BJ (cell line): ENCODE measurements around the gene NDFIP2. TPM values are rescaled to one million over a fixed set of nuclear protein-coding genes. Genes with fewer than 3 reads are reported as not detected.

Experiments
- CTCF ChIA-PET: fragments of 350-600 bp; formaldehyde crosslinking; extraction: SDS; loops from one replicate; lab custom pipeline; 2021; ENCODE audit warnings: antibody characterized with exemption, inconsistent platforms; lab: Yijun Ruan, JAX
- POLR2A ChIA-PET: fragments of 300-600 bp; sonication (Branson Sonifier 250); formaldehyde crosslinking; extraction: SDS; loops from one replicate; lab custom pipeline; 2021; ENCODE audit warnings: antibody characterized with exemption; lab: Charles Lee
- DNase-seq: peaks from one replicate; pipeline ENCODE4 v3.0.0-alpha.2; 2011; ENCODE audit warnings: low read depth
- H3K27me3 ChIP-seq: 2 replicates; pipeline ENCODE4 v1.6.0; 2011; ENCODE audit warnings: low read length; ENCODE audit not compliant: control insufficient read depth, insufficient read depth
- H3K36me3 ChIP-seq: 2 replicates; pipeline ENCODE4 v1.5.1; 2011; ENCODE audit warnings: low read length; ENCODE audit not compliant: control insufficient read depth, insufficient read depth
- H3K4me3 ChIP-seq: 2 replicates; pipeline ENCODE4 v1.5.1; 2011; ENCODE audit warnings: low read depth, mild to moderate bottlenecking, control low read depth, low read length
- CTCF ChIP-seq: IDR thresholded peaks from 2 replicates; pipeline ENCODE4 v1.5.1; 2011; ENCODE audit warnings: low read depth, mild to moderate bottlenecking, control low read depth, inconsistent platforms, low read length, moderate library complexity; ENCODE audit not compliant: insufficient read depth
- polyA plus RNA-seq: library from polyadenylated mRNA; depleted of rRNA; stranded (reverse); fragments of >200 nt; gene quantifications from 2 replicates; pipeline ENCODE4 v1.2.3, GENCODE V29; 2011

NDFIP2 gene
- polyA plus RNA-seq, 1 experiment, result 53.8 TPM

- no peak for TF ChIP-seq CTCF
- DNase-seq, result no peak
- CTCF ChIA-PET, result no interaction called here
- no peak overlapping the region for H3K4me3 ChIP-seq
- no peaks in the 10 kb centered on the region for H3K27me3 ChIP-seq
- H3K36me3 ChIP-seq, result no peaks in the 10 kb centered on the region
- POLR2A ChIA-PET, result no interaction called here
Observed at GRCh38 chr13:79549355-79550106, 68.6 kb downstream of the NDFIP2 start.

- TF ChIP-seq CTCF, result no peak
- POLR2A ChIA-PET, result no interaction called here
- no peaks in the 10 kb centered on the region for H3K27me3 ChIP-seq
- no peak overlapping the region for H3K4me3 ChIP-seq
- CTCF ChIA-PET, result no interaction called here
- H3K36me3 ChIP-seq, result peaks cover 3% of the 10 kb centered on the region
- DNase-seq, result no peak
Observed at GRCh38 chr13:79557666-79558065, 76.7 kb downstream of the NDFIP2 start.

GRCh38 chr13:79560954-79561353 lies 80.0 kb downstream of the NDFIP2 start:
- no peak overlapping the region for H3K4me3 ChIP-seq
- ChIA-PET CTCF (interaction anchor here (0.9 kb wide), 1 partner anchor 782 kb away, joined by 4 read pairs; no protein-coding TSS in a partner anchor), POLR2A (no interaction called here)
- H3K27me3 ChIP-seq, result no peaks in the 10 kb centered on the region
- peaks cover 3% of the 10 kb centered on the region for H3K36me3 ChIP-seq
- TF ChIP-seq CTCF, result no peak
- no peak for DNase-seq

GRCh38 chr13:79562557-79562956 lies 81.6 kb downstream of the NDFIP2 start:
- DNase-seq, result no peak
- CTCF ChIA-PET, result no interaction called here
- POLR2A ChIA-PET, result no interaction called here
- Histone ChIP-seq H3K4me3 (no peak overlapping the region), H3K36me3 (peaks cover 3% of the 10 kb centered on the region), H3K27me3 (no peaks in the 10 kb centered on the region)
- no peak for TF ChIP-seq CTCF

- Histone ChIP-seq H3K4me3 (no peak overlapping the region), H3K27me3 (no peaks in the 10 kb centered on the region), H3K36me3 (no peaks in the 10 kb centered on the region)
- CTCF ChIA-PET, result no interaction called here
- POLR2A ChIA-PET, result no interaction called here
- no peak for DNase-seq
- TF ChIP-seq CTCF, result no peak
Observed at GRCh38 chr13:79566118-79566517, 85.2 kb downstream of the NDFIP2 start.
